ENCODE data around the gene PLEKHO1.

DNA sequence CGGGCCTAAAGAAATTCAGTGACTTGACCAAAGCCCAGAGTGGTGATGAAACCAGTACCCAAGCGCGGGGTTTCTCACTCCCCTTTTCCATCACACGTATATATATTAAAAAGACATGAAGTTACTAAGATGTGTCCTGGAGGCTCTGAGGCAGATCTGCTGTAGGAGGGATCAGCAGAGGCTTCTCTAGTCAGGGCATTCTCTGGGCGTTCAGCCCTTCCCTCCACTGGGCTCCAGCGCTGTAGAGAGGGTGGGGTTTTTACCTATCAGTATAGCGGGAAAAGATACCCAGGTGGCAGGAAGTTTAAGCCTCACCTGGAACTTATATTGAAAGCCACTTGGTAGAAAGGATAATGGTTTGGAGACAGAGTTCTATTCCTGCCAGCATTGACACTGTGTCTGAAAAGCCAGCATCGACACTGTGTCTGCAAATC is 862 bp upstream of the PLEKHO1 start:
- no peak for TF ChIP-seq CTCF (IDR thresholded peaks at IDR 0.05)
- TF ChIP-seq EZH2phosphoT487 (IDR thresholded peaks at IDR 0.05; ENCODE audit: borderline replicate concordance, low read depth) = no peak
- no peak for TF ChIP-seq RAD21 (IDR thresholded peaks at IDR 0.05; ENCODE audit: low read length)
- TF ChIP-seq GABPA (IDR thresholded peaks at IDR 0.05; ENCODE audit: low read depth) = no peak
- TF ChIP-seq FOSL2 (IDR thresholded peaks at IDR 0.05; ENCODE audit: borderline replicate concordance, low read depth) = no peak
- no peak for TF ChIP-seq YY1 (IDR thresholded peaks at IDR 0.05; ENCODE audit: low read depth)
- TF ChIP-seq MXI1 (IDR thresholded peaks at IDR 0.05; ENCODE audit: low read depth, low read length) = no peak
